Measurements from ENCODE around the gene RNF222. TPM values are rescaled to one million over a fixed set of nuclear protein-coding genes. Genes with fewer than 3 reads are reported as not detected.

Gene RNF222
- total and polyA plus RNA-seq, 2 donors (not counting 1 experiment from before 2014, with no cell fraction given) = 3.0 TPM; not detected in 1

DNA sequence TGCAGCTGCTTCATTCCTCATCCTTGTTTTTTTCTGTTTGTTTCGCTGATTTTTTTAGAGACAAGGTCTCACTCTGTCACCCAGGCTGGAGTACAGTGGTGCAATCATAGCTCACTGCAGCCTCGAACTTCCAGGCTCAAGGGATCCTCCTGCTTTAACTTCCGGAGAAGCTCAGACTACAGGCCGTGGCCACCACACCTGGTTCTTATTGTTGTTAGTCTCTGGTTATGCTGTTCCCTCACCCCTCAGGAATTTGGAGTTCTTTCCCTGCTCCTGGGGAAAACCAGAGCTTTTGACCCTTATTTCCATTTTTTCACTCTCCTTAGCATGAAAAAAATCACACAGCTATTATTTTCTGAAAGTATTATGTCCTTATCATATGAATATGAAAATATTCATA is 56.2 kb downstream of the RNF222 start:
- H3K79me2 ChIP-seq (ENCODE audit: control insufficient read depth, insufficient read depth, low read length) = no peaks in the 10 kb centered on the region
- no peaks in the 10 kb centered on the region for H4K20me1 ChIP-seq (ENCODE audit: control insufficient read depth, insufficient read depth, low read length, poor library complexity, severe bottlenecking)
- no peaks in the 10 kb centered on the region for H3K9me3 ChIP-seq (ENCODE audit: control extremely low read depth in 1 of 3, control insufficient read depth in 2 of 3, insufficient read depth in 1 of 3, low read length in 2 of 3)
- H3K4me3 ChIP-seq (ENCODE audit: control extremely low read depth in 1 of 5, extremely low read depth in 1 of 5, insufficient read depth in 1 of 5, low read depth in 2 of 5, low read length in 4 of 5) = no peak overlapping the region
- TF ChIP-seq, protein P1, sequence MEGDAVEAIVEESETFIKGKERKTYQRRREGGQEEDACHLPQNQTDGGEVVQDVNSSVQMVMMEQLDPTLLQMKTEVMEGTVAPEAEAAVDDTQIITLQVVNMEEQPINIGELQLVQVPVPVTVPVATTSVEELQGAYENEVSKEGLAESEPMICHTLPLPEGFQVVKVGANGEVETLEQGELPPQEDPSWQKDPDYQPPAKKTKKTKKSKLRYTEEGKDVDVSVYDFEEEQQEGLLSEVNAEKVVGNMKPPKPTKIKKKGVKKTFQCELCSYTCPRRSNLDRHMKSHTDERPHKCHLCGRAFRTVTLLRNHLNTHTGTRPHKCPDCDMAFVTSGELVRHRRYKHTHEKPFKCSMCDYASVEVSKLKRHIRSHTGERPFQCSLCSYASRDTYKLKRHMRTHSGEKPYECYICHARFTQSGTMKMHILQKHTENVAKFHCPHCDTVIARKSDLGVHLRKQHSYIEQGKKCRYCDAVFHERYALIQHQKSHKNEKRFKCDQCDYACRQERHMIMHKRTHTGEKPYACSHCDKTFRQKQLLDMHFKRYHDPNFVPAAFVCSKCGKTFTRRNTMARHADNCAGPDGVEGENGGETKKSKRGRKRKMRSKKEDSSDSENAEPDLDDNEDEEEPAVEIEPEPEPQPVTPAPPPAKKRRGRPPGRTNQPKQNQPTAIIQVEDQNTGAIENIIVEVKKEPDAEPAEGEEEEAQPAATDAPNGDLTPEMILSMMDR (IDR thresholded peaks at IDR 0.05) = no peak
- no peak for TF ChIP-seq EZH2 (IDR thresholded peaks at IDR 0.05; ENCODE audit: borderline replicate concordance, insufficient read depth, low read depth, low read length, poor library complexity, severe bottlenecking)
- H3K4me1 ChIP-seq (ENCODE audit: control insufficient read depth in 2 of 2, insufficient read depth in 2 of 2, low read length in 2 of 2) = peaks cover 7% of the 10 kb centered on the region in 2 donors
- 100% methylated on average over 3 of the region's 4 CpGs for WGBS (ENCODE audit: insufficient coverage)
- DNase-seq (no peak), ATAC-seq (ENCODE audit: low read depth) (no peak)
- peaks cover 9% of the 10 kb centered on the region for H3K27me3 Mint-ChIP-seq
- H3K4me3 Mint-ChIP-seq = no peak overlapping the region
- CTCF ChIA-PET = interaction anchor here (0.6 to 0.9 kb wide), 2 partner anchors 281 to 743 kb away, joined by 3 read pairs; no protein-coding TSS in a partner anchor
- intact Hi-C loops (cut with micrococcal nuclease) = no loop called here
- no peaks in the 10 kb centered on the region for H3K9me3 Mint-ChIP-seq (ENCODE audit: insufficient read depth)
- no peak overlapping the region for H3K9ac ChIP-seq (ENCODE audit: low read length)
- peaks cover 0 to 5% (median 1%) of the 10 kb centered on the region in 4 experiments for H3K27me3 ChIP-seq (replicated peaks in 1 of 4; ENCODE audit: control extremely low read depth in 1 of 4, control insufficient read depth in 3 of 4, insufficient read depth in 4 of 4, low read length in 3 of 4)
- H3K4me2 ChIP-seq (replicated peaks; ENCODE audit: low read depth, low read length, poor library complexity, severe bottlenecking) = no peak overlapping the region
- no peak overlapping the region for H2AFZ ChIP-seq (ENCODE audit: insufficient read depth, low read depth, low read length, poor library complexity, severe bottlenecking)
- H3K27ac Mint-ChIP-seq = no peak overlapping the region
- H3K4me1 Mint-ChIP-seq = peaks cover 11% of the 10 kb centered on the region
- no peaks in the 10 kb centered on the region for H3K36me3 ChIP-seq (replicated peaks in 1 of 2; ENCODE audit: control extremely low read depth in 1 of 2, control insufficient read depth in 1 of 2, extremely low read depth in 1 of 2, insufficient read depth in 2 of 2, low read length in 1 of 2)
- no peak overlapping the region for H3K27ac ChIP-seq (ENCODE audit: low read length in 2 of 2)
- POLR2A ChIA-PET = no interaction called here

Other genes starting within 250 kb of the RNF222 start
- gene PER1, start 245.4 kb downstream of the RNF222 start, total RNA-seq = 118 and 120 TPM in 2 replicates
- 176 and 700 TPM in 2 replicates for gene PER1, start 245.4 kb downstream of the RNF222 start, polyA plus RNA-seq
- 154 and 162 TPM in 2 replicates for gene VAMP2, start 234.9 kb downstream of the RNF222 start, total RNA-seq
- 209 and 291 TPM in 2 replicates for gene VAMP2, start 234.9 kb downstream of the RNF222 start, polyA plus RNA-seq
- gene TMEM107, start 221.4 kb downstream of the RNF222 start, total RNA-seq = 30.3 and 30.5 TPM in 2 replicates
- gene TMEM107, start 221.4 kb downstream of the RNF222 start, polyA plus RNA-seq = 13.3 and 34.0 TPM in 2 replicates
- 18.6 and 20.2 TPM in 2 replicates for gene BORCS6, start 207.6 kb downstream of the RNF222 start, total RNA-seq
- gene BORCS6, start 207.6 kb downstream of the RNF222 start, polyA plus RNA-seq = 4.3 and 9.7 TPM in 2 replicates
- 0.41 and 1.1 TPM in 2 replicates for gene AURKB, start 187.3 kb downstream of the RNF222 start, total RNA-seq
- gene AURKB, start 187.3 kb downstream of the RNF222 start, polyA plus RNA-seq = 2.7 and 5.3 TPM in 2 replicates
- gene CTC1, start 149.8 kb downstream of the RNF222 start, total RNA-seq = 209 TPM in 2 replicates
- gene CTC1, start 149.8 kb downstream of the RNF222 start, polyA plus RNA-seq = 263 and 267 TPM in 2 replicates
- 65.5 and 66.4 TPM in 2 replicates for gene PFAS, start 148.5 kb downstream of the RNF222 start, total RNA-seq
- 22.3 and 31.4 TPM in 2 replicates for gene PFAS, start 148.5 kb downstream of the RNF222 start, polyA plus RNA-seq
- 46.8 and 48.8 TPM in 2 replicates for gene RANGRF, start 109.2 kb downstream of the RNF222 start, total RNA-seq
- gene RANGRF, start 109.2 kb downstream of the RNF222 start, polyA plus RNA-seq = 76.1 and 83.2 TPM in 2 replicates
- 8.4 and 9.9 TPM in 2 replicates for gene SLC25A35, start 102.4 kb downstream of the RNF222 start, total RNA-seq
- gene SLC25A35, start 102.4 kb downstream of the RNF222 start, polyA plus RNA-seq = 8.9 and 12.5 TPM in 2 replicates
- gene ARHGEF15, start 87.6 kb downstream of the RNF222 start, total RNA-seq = not detected in 2 replicates
- not detected in 2 replicates for gene ARHGEF15, start 87.6 kb downstream of the RNF222 start, polyA plus RNA-seq
- not detected in 2 replicates for gene ODF4, start 58.0 kb downstream of the RNF222 start, total RNA-seq
- gene ODF4, start 58.0 kb downstream of the RNF222 start, polyA plus RNA-seq = not detected in 2 replicates
- 2,601 and 2,684 TPM in 2 replicates for gene RPL26, start 14.6 kb downstream of the RNF222 start, total RNA-seq
- 4,449 and 5,599 TPM in 2 replicates for gene RPL26, start 14.6 kb downstream of the RNF222 start, polyA plus RNA-seq
- 108 and 122 TPM in 2 replicates for gene NDEL1, start 38.1 kb upstream of the RNF222 start, total RNA-seq
- 30.2 and 40.4 TPM in 2 replicates for gene NDEL1, start 38.1 kb upstream of the RNF222 start, polyA plus RNA-seq
- gene MYH10, start 232.9 kb upstream of the RNF222 start, total RNA-seq = 1.7 and 1.9 TPM in 2 replicates
- gene MYH10, start 232.9 kb upstream of the RNF222 start, polyA plus RNA-seq = 0.04 and 0.16 TPM in 2 replicates

All from B cell (primary cell).